SK-N-DZ (cell line): ENCODE measurements around the gene NPR2. TPM values are rescaled to one million over a fixed set of nuclear protein-coding genes. Genes with fewer than 3 reads are reported as not detected.
A peak's percentile ranks its signal among the peaks of the same experiment; 100 is the strongest.

Experiments
- DNase-seq: peaks from one replicate; pipeline ENCODE4 v3.0.0-alpha.2; 2015; ENCODE audit warnings: low spot score
- polyA plus RNA-seq, 2 experiments: library from polyadenylated mRNA; depleted of rRNA; stranded (reverse); fragments of >200 nt; gene quantifications; 2 replicates each; pipeline ENCODE4 v1.2.3, GENCODE V29; 2014

The NPR2 gene
- polyA plus RNA-seq (2014; cell fraction: cytosol; rRNA removed): 1.6 and 6.2 TPM in 2 replicates
- 22.3 and 39.6 TPM in 2 replicates for polyA plus RNA-seq (2014; cell fraction: nucleus; rRNA removed)

- no peak for DNase-seq
Measured at GRCh38 chr9:35791297-35791921, at the start of gene NPR2. Gene NPR2 (plus strand): TSS chr9:35791591. CDS start chr9:35792409, 818 bp downstream.

GRCh38 chr9:35741740-35742139 is 49.7 kb upstream of the NPR2 start:
- DNase-seq: no peak

DNA sequence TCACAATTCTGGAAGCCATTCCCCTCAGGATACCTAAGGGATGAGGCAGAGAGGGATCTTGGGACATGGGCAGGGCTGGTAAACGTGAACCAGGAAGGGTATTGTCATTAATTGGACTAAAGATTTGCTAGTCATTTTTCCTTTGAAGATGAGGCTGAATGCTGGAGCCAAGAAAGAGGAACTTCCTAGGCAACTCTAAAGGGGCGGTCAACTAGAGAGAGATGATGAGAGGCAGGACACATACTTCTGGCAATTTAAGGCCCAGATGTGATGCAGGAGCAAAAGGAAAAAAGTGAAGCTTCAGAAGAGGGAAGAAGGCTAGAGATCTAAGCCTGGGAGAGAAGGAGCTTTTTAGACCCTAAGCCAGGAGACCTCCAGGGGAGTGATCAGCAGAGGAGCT is 47.9 kb upstream of the NPR2 start:
- no peak for DNase-seq

DNA sequence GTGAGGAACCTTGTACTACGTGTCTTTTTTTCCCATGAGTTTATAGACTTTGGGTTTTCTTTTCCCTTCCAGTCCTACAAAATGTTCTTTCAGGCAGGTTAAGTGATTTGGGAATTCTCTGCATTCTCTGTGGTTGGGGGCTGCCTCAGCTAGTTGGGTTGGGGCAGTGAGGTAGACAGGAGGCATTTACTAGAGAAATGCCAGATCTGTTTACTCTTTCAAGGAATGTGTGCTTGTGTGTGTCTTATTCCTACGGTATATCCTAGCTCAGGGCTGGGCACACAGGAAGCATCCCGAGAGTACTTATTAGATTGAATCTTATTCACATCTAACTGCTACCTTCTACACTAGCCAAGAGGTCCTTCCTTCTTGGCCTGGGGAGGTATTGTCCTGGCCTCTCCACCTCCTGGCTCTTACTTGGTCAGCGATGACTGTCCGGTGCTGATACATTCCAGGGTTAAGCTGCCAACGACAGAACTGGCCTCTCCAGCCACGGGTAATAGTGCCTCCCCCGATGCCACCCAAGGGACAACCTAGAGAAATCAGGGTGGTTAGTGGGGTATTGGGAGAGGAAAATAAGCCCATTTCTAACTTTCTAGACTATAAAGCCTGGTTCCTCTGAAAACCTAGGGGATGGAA is 47.4 kb upstream of the NPR2 start:
- DNase-seq: no peak

GRCh38 chr9:35745569-35745968 is 45.8 kb upstream of the NPR2 start:
- DNase-seq: peak; percentile 30

- no peak for DNase-seq
Measured at GRCh38 chr9:35746583-35746982, 44.8 kb upstream of the NPR2 start.

DNA sequence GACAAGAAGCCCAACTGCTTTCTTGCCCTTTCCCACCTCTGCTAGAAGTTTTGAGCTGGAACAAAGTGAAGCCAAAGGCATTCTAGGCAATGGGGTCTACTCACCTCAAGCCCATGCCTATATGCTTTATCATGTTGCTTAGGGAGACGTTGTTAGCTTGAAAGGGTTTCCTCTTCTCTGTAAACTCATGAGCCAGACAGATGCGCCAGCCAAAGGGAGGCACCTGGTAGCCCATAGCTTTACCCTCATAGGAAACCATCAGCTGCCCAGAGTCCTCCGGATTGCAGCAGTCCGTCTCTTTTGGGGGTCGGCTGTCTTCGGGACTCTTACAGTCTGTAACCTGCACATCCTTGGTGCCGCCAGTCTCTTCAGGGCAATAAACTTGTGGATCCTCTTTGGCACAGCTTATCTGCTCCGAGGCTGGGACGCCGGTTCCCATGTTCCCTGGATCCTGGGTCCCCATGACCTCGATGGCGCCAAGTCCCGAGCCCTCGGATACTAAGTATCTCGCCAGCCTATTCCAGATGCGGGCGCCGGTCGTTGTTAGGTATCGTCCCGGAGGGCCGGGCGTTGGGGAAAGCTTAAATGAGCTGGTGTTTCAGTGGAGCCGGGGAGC is 43.0 kb upstream of the NPR2 start:
- DNase-seq: no peak

DNA sequence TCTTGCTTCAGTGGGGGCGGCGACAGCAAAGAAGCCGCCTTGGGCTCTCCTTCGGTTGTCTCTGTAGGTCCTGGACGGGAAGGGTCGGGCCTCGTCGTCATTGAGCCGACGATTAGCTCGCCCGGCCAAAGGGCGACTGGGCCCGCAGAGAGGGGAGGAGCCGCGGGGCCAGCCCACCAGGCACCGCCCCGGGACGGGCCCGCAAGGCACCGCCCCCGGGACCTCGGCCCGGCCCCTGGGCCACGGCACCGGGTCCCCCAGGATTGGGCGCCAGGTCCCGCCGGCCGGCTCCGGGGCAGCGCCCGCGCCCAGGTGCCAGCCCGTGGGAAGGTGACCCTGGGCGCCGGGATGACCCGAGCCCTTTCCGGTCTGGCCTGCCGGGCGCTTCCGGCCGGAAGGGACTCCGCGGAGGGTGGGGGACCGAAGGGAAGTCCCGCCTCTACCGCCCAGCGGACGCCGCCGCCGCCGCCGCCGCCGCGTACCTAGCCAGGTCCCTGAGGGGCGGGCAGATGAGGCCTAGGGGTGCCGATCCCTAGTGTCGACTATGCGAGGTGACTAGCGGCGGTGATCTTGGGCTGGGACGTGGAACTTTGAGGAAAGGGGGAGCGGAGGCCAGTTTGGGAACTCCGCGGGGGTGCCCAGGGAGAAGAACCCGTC is 42.4 kb upstream of the NPR2 start, which contains the start of the genes GBA2 and RGP1:
TSS of gene GBA2 (minus strand) at position 371 of the 657 bp plus-strand sequence. CDS start 524 bp downstream, outside the sequence.
TSS of gene RGP1 (plus strand) at position 430 of the 657 bp plus-strand sequence. CDS start 469 bp downstream, outside the sequence.
- peak; percentile 66 for DNase-seq

DNA sequence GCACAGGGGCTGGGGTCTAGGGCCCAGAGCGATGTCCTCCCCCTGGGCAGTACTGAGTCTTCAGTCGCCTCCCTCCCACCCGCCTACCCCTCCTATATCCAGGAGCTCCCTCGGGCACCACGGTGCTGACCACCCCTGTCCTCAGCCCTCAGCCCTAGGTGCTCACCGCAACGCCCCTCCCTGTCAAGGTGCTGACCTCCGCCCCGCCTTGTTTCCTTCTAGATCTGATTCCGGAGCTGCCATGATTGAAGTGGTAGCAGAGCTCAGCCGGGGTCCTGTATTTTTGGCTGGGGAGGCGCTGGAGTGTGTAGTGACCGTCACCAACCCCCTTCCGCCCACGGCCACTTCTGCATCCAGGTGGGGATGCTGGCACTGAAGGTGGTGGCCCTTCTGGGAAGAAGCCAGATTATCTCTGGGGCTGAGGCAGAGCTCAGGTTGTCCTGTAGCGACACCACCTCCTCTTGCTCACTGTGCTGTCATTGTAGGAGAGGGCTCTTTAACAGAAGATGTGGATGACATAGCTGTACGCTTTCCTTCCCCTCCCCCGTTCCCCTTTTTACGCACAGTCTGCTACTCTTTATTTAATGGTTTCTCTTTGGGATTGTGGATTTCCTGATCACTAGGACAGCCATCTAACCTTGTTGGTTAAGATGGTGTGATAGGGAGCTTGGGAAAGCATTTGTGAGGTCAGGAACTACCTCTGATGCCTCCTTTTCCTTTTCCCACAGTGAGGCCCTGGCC is 41.7 kb upstream of the NPR2 start:
- no peak for DNase-seq

DNA sequence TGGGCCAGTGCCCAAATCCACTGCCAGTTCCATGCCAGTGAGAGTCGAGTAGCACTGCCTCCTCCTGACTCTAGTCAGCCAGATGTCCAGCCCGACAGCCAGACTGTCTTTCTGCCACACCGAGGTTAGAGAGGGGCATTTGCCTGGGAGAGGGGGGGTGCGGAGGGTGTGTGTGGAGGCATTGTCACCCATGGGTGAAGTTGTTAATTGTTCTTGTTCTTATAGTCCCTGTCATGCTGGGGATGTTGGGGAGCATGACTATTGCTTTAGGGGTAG is 41.2 kb upstream of the NPR2 start:
- no peak for DNase-seq

GRCh38 chr9:35753466-35753865 is 37.9 kb upstream of the NPR2 start:
- no peak for DNase-seq

DNA sequence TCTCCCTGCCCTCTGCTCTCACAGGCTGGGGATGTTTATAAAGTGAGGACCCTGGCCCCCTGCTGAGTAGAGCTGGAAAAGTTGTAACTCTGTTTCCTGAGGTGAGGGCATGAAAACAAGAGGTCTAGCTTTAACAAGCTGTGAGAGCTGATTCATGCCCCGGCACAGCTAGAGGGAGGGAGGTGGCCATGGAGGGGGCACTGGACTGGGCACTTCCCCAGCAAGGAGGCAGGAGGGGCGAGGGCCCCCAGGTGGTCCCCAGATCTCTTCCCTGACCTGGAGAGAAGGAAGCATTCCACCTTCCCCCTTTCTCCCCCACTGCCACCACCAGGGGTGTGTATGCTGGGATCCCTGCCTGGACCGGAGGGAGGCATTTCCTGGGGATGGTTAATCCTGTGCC is 37.1 kb upstream of the NPR2 start, which contains the start of gene MSMP:
TSS of gene MSMP (minus strand) at position 13 of the 400 bp plus-strand sequence. CDS start 147 bp downstream, outside the sequence.
- no peak for DNase-seq

DNA sequence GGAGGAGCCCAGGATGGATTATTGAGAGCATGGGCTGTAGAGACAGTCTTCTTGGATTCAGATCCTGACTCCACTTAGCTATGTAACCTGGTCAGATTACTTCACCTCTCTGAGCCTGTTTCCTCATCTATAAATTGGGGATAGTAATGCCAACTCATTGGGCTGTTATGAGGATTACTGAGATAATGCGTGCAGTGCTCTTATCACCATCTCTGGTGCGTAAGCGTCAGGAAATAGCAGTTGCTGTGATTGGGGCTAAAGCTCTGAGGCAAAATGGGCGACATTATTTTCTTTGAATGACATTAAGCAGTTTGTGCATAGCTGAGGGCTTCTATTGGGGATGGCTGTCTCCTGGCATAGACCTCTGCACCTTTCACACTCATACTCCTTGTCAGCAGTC is 36.3 kb upstream of the NPR2 start:
- no peak for DNase-seq

- peak; percentile 78 for DNase-seq
Measured at GRCh38 chr9:35756275-35757225, 34.8 kb upstream of the NPR2 start.

DNA sequence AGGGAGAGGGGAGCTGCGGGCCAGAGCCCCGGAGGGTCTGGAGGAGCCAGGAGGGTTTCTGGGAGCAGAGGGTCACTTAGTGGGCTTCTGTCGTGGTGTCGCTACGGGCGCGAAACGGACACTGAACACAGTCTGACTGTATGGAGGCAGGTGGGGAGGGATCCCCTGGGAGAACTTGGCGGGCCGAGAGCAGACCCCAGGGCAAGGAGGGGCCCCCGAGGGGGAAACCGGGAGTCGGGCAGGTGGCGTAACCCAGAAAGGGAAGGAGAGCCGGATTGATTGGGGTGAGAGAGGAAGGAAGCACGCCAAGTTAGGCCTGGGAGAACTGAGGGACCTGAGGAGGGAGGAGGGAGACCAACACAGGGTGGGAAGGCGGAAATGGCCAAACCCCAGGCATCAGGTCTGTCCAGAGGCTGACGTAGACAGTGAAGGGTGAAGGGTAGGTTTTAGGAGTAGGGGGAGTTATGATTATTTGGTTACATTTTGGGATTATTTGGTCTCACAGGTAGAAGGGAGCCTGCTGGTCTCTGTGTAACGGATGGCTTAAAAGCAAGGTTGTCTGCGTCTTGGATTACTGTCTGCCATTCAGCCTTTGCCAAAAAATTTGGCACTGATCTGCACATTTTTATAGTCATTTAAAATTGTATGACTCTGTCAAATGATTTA is 34.0 kb upstream of the NPR2 start:
- DNase-seq: peak; percentile 65

GRCh38 chr9:35757892-35758275 is 33.5 kb upstream of the NPR2 start:
- no peak for DNase-seq

DNA sequence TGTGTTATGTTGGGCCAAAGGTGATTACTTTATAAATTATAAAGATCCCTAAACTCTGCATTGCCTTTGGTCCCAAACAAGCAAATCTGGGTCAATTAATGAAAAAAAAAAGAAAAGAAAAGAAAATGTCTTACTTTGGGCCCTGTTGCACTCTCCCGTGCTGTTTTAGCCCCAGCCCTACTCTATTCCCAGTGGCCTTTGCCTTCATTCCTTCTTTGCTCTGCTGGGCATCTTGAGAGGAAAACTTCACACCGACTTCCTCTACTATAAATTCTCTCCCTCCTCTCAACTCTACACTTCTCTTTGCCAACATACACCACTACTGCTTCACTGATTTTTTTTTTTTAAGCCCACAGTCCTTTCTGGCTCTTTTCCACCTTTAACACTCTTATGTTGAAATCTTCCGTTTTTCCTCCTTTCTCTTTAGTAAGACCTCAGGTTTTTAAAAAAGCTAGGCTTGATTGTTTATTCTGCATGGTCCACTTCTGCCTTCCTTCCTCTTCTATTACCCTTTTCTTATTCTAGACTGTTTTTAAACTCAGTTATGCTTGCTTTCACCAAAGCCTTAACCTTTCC is 32.8 kb upstream of the NPR2 start:
- DNase-seq: no peak

GRCh38 chr9:35759795-35760194 is 31.6 kb upstream of the NPR2 start:
- no peak for DNase-seq

DNA sequence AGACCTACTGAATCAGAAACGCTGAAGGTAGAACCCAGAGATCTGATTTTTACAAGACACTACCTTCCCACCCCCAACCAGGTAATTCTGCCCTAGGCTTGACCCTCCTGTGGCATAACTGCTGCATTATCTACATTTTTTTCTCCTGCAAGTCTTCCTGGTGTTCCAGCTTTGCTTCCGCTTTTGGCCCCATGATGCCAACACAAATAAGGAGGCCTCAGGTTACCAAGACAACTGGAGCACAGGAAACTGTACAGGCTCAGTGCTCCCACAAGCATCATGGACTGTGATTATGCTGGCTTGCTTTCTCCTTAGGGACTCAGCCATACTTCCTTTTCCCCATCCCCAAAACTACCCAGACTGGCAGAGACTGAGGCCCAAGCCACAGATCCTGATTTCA is 30.7 kb upstream of the NPR2 start:
- DNase-seq: no peak
